Ovary (tissue), 3 donors: ENCODE measurements around the gene DGCR8.

Experiments used
- POLR2A ChIP-seq: fragments of 450-650 bp; IDR thresholded peaks from one replicate; pipeline ENCODE4 v1.6.1; 2017; ENCODE audit warnings: antibody characterized with exemption, mild to moderate bottlenecking, moderate library complexity
- TF ChIP-seq, protein P1 (sequence below), 3 donors: fragments of 450-650 bp in 2 of 3; fragments of 200-600 bp in 1 of 3; IDR thresholded peaks; one replicate each; pipeline versions ENCODE4 v1.5.1 to v1.8.0; 2016 to 2022; ENCODE audit warnings: antibody characterized with exemption in 3 of 3, mild to moderate bottlenecking in 1 of 3
- donor health status: DM: no; HTN: no; CAD: no.

DNA sequence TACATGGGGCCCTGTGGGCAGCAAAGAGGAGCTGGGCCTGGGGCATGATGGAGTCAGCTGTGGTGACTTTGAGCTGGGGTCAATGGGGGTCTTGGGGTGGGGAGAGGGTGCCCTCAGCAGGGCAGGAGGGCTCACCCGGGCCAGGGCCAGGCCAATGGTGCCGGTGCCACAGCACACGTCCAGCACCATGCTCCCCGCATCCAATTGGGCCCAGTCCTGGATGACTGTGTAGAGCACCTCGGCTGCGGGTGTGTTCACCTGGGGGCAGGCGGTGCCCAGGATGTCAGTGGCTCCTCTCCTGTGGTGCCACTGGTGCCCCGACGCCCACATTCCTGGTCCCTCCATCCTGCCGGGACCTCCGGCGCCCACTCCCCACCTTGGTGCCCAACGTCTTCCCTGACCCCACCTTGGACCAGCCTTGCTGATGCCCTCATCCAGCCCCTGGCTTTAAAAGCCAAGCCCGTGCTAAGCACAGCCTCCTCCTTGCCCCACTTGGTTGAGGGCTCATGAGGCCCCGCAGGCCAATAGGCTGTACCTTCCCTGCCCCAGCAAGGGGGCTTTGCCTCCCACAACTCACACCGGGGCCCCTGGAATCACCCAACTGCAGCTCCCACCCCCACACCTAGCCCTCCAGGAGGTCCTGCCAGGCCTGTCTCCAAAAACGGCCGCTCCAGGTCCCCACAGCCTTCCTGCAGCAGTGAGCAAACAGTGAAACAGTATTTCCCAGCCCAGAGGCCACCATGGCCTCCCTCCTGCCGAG, 33.7 kb downstream of the DGCR8 start:
- TF ChIP-seq, protein P1, sequence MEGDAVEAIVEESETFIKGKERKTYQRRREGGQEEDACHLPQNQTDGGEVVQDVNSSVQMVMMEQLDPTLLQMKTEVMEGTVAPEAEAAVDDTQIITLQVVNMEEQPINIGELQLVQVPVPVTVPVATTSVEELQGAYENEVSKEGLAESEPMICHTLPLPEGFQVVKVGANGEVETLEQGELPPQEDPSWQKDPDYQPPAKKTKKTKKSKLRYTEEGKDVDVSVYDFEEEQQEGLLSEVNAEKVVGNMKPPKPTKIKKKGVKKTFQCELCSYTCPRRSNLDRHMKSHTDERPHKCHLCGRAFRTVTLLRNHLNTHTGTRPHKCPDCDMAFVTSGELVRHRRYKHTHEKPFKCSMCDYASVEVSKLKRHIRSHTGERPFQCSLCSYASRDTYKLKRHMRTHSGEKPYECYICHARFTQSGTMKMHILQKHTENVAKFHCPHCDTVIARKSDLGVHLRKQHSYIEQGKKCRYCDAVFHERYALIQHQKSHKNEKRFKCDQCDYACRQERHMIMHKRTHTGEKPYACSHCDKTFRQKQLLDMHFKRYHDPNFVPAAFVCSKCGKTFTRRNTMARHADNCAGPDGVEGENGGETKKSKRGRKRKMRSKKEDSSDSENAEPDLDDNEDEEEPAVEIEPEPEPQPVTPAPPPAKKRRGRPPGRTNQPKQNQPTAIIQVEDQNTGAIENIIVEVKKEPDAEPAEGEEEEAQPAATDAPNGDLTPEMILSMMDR (IDR thresholded peaks at IDR 0.05): no peak
- no peak for TF ChIP-seq POLR2A
